D341Med (cell line): ENCODE results near the gene PHKA2.
"Not testable (repeated sequence)": the region's sequence is repeated elsewhere in the genome, so short reads cannot be mapped to it uniquely, and the experiment has no call there.

ENCODE experiments used
- DNase-seq: peaks from one replicate; pipeline ENCODE4 v3.0.0; 2012; ENCODE audit warnings: low spot score

The PHKA2 gene

GRCh38 chrX:18864390-18864920, 119.5 kb downstream of the PHKA2 start:
- no peak for DNase-seq

DNA sequence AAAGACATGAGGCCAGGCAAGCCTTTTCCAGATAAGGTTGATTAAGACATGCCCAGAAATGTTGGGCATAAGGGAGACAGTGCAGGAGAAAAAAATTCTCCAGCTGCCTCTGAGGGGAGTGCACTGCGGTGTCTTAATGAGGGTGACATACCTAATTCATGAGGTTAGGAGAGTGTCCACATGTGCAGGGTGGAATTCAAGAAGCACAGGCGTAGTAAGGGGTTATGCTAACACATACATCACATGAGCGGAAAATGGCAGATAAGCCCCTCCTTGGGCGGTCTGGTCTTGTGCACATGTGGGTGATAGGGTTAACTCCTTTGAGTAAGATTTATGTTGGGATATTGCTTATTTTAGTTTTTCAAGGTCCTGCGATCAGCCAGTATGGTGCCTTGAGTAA, 122.4 kb downstream of the PHKA2 start:
- no peak for DNase-seq

- DNase-seq = no peak
These were observed 127.3 kb downstream of the PHKA2 start for GRCh38 chrX:18856645-18856997.

GRCh38 chrX:18855919-18856644, 127.8 kb downstream of the PHKA2 start:
- DNase-seq = no peak

DNA sequence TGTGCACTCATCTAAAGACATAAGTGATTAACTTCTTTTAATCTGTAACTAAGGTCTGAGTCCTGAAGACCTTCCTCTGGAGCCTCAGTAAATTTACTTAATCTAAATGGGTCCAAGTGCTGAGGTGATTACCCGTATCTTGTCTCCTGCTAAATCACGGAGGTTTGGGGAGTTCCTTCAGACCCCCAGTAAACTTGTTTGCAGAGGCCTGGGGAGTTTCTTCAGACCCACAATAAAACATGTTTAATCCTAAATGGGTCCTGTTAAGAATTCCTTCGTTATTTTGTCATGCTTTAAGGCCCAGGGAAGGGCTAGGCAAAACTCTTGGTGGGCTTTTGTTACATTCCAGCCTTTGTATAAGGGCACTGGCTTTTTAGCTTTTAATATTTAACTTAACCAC, 136.0 kb downstream of the PHKA2 start:
- DNase-seq = not testable (repeated sequence)
